GM21576 (cell line): ENCODE data around the gene WDR62.

Experiments
- ATAC-seq: cut with Tn5 transposase; IDR thresholded peaks from one replicate; pipeline ENCODE4 v1.9.1; 2021; ENCODE audit warnings: mild to moderate bottlenecking, moderate library complexity; ENCODE audit not compliant: unreplicated experiment

WDR62 gene

GRCh38 chr19:36073121-36073876 lies 18.6 kb downstream of the WDR62 start:
- ATAC-seq = no peak

DNA sequence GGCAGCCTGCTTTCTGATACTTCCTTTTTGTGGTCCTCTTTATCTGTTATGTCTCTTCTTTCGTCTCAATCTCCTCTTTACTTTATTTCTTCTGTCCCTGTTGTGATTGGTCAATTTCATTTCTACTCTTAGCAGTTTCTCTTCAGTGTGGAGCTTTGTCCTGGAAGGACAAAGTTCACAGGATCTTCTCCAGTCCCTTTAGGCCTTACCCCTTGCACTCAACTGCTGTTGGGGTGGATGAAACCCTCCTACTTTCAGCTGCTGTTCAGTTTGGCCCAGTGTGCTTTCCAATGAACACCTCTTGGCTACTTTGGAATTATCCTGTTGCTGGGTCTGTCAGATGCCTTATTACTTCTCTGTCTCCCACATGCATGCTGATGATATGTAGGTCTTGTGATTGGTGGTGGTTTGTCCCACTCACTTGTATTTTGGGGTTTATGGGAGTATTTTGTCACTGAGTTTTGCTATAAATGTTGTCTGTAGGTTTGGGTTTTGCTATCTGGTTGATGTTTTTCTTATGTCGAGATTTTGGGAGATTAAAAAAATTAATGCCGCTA lies 24.8 kb downstream of the WDR62 start:
- ATAC-seq = no peak

GRCh38 chr19:36081385-36081784 lies 26.7 kb downstream of the WDR62 start:
- ATAC-seq = no peak

DNA sequence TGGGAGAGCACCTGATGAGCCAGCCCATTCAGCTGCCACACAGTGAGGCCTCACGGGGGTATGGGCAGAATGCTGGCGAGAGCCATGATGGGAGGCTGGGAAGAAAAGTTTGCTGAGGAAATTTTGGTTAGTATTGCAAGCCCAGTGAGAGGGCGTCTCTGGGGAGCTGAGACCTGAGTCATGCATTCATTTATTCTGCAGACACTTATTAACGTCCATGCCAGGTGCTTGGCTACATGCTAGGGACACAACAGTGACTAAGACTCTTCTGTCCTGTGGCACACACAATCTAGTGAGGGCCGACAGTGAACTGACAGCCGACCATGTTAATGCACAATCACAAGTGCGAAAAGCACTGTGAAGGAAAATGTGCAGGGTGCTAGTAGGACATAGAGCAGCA lies 27.2 kb downstream of the WDR62 start:
- no peak for ATAC-seq

DNA sequence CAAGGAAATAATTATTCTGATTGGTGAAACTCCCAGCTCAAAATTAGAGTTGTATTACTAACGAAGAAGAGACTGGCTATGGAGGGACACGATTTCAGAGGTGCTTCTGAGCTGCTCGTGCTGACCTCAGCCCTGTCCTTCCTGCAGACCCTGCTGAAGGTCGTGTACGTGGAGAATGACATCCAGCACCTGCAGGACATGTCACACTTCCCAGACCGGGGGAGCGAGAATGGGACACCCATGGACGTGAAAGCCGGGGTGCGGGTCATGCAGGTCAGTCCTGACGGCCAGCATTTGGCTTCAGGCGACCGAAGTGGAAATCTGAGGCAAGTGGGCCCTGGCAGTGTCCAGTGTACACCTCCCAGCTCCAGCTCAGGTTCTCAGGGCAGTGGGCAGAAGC lies 28.2 kb downstream of the WDR62 start:
- no peak for ATAC-seq

- no peak for ATAC-seq
Measured at GRCh38 chr19:36084231-36085009, 29.7 kb downstream of the WDR62 start.

GRCh38 chr19:36086326-36086725 lies 31.6 kb downstream of the WDR62 start:
- no peak for ATAC-seq

- no peak for ATAC-seq
Measured at GRCh38 chr19:36089847-36090246, 35.1 kb downstream of the WDR62 start.

DNA sequence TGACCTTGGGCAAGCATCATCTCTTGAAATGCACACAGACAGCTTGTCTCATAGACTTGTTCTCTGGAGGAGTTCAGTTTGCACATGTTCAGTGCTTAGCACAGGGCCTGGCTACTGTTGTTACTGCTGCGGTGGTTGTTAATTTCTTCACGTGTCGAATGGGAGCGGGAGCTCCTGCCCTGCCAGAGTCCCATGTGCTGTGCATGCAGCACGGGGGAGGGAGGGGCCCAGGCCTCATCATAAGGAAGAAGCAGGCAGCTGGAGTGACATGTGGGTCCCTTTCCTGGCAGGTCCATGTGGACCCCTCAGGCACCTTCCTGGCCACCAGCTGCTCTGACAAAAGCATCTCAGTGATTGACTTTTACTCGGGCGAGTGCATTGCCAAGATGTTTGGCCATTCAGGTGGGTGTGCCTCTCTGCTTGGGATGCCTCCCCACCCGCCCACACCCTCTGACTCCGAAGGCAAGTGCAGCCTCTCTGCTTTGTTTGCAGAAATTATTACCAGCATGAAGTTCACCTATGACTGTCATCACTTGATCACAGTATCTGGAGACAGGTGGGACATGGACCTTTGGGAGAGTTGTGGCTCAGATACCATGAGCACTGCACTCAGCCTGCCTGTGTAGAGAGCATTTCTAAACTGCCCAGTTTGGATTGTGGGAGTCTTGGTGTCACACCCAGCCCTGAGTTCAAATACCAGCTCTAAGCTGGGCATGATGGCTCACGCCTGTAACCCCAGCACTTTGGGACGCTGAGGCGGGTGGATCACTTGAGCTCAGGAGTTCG lies 36.4 kb downstream of the WDR62 start:
- no peak for ATAC-seq

GRCh38 chr19:36092566-36092965 lies 37.9 kb downstream of the WDR62 start:
- ATAC-seq = no peak

DNA sequence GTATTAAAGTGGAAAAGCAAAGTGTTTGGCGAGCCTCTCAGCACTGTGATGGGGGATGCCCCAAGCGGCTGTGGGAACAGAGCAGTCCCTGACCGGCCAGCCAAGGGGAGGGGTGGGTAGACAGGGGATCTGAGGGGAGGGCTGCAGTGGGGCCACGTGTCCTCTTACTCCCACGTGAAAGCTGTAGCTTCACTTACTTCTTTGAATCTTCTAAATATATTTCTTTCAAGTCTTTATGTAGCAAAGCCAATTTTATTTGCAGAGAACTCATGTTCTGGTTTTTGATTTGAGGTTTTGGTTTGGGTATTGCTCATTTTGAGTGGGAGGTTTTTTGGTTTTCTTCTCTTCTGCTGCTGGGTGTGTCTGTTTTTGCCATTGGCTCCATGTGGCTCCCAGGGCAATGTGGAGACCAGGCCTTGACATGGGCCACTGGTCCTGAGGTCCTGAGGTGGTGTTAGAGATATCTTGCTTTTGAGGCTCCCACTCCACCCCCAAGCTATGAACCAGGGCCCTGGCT lies 38.5 kb downstream of the WDR62 start:
- no peak for ATAC-seq

GRCh38 chr19:36093687-36094086 lies 39.0 kb downstream of the WDR62 start:
- ATAC-seq = no peak

DNA sequence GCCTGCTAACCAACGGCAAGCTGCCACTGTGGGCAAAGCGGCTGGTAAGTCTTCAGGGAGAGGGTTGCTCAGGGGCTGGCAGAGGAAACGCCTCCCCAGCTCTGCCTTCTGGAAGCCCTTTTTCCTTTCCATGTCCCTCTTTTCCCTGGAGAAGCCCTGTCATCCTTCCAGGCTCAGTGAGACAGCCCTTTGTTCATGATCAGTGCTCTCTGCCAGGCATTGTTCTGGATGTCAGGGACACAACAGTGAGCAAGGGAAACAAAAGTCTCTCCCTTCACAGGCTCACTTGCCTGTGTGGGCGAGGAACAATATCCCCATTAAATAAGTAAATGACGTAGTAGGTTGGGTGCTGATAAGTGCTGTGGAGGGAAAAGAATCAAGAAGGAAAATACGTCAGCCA lies 42.3 kb downstream of the WDR62 start:
- no peak for ATAC-seq

- ATAC-seq = no peak
Measured at GRCh38 chr19:36099166-36099785, 44.6 kb downstream of the WDR62 start.

DNA sequence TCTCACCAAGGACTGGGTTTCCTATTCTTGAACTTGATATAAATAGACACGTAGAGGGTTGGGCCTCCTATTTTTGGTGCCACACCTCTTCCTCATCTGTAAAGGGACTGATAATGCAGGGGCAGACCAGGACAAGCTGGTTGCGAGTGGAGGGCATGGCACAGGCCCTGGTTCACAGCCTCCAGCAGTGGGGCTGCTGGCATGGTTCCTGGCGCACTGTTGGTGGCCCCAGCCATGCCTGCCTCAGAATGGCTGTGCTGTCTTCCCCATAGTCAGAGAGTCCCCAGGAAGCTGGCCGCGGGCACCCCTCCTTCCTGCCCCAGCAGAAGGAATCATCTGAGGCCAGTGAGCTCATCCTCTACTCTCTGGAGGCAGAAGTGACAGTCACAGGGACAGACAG lies 45.8 kb downstream of the WDR62 start:
- no peak for ATAC-seq

DNA sequence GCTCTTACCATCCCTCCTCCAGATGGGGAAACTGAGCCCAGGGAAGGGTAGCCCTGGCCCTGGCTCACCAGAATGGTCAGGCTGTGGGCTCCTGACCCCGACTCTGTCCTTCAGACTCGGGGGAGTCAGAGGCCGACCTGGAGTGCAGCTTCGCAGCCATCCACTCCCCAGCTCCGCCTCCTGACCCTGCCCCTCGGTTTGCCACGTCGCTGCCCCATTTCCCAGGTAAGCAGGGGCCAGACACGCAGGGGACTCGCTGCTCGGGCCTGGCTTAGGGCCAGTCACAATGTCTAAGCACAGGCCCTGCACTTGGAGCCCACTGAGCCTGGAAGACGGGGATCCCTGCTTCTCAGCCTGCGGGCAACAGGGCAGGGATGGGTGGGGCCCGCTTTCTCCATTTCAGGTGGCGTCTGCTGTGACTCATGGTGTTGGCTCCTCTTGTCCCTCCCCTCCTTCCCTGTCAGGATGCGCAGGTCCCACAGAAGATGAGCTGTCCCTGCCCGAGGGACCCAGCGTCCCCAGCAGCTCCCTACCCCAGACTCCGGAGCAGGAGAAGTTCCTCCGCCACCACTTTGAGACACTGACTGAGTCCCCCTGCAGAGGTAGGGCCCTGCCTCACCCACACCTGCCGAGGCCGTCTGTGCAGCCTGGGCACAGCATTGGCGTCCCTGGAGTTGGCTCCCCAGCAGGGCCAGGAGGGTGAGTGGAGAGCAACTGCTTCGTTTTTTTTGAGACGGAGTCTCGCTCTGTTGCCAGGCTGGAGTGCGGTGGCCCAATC lies 47.0 kb downstream of the WDR62 start:
- no peak for ATAC-seq

- no peak for ATAC-seq
Measured at GRCh38 chr19:36103040-36103626, 48.4 kb downstream of the WDR62 start.

GRCh38 chr19:36103842-36104552 lies 49.3 kb downstream of the WDR62 start:
- ATAC-seq = no peak

DNA sequence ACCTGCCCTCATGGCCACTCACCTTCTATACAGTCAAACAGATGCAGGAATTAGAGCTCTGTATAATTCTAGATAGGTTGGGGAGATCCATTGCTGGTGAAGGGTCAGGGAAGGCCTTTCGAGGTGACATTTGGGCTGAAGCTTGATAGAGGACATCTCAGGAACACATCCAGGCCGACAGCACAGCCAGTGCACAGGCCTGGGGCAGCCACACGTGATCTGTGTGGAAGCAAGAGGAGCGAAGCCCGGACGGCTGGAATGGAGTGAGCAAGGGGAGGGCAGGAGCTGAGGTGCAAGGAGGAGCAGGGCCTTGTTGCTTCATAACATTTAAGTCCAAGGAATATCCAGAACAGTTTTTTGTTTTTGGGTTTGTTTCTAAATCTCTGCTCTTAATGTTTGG lies 51.7 kb downstream of the WDR62 start:
- no peak for ATAC-seq
